Tibial nerve (tissue), 4 donors: ENCODE data around the gene SCEL.

Experiments used
- EP300 ChIP-seq, 2 donors: sonication (generic); formaldehyde crosslinking; IDR thresholded peaks; one replicate each; pipeline ENCODE4 v1.6.1; 2017; ENCODE audit warnings: antibody characterized with exemption in 2 of 2, mild to moderate bottlenecking in 1 of 2
- TF ChIP-seq, protein P1 (sequence below), 5 experiments: fragments of 200-600 bp in 3 of 5; fragments of 450-650 bp in 2 of 5; sonication (generic) in 3 of 5; IDR thresholded peaks; one replicate each; pipeline ENCODE4 v1.5.1; 2016 to 2019; ENCODE audit warnings: antibody characterized with exemption in 5 of 5, mild to moderate bottlenecking in 3 of 5, moderate library complexity in 2 of 5

DNA sequence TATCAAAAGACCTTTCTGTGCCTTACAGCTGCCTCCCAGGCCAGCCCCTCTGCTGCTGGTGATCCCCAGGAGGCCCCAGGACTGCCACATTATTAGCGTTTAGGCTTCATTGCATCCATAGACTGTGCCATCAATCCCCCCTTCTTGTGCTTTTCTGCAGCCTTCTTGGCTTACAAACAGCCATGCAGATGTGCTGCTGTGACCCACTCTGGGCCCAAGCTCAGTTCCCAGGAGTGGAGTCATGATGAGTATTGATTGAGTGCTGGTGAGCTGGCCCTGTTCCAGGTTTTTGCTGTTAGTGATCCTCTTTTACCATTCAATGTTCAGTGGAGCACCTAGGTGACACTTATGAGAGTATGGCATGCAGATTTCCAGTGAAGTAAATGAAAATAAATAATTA is 102.1 kb downstream of the SCEL start:
- TF ChIP-seq, protein P1, sequence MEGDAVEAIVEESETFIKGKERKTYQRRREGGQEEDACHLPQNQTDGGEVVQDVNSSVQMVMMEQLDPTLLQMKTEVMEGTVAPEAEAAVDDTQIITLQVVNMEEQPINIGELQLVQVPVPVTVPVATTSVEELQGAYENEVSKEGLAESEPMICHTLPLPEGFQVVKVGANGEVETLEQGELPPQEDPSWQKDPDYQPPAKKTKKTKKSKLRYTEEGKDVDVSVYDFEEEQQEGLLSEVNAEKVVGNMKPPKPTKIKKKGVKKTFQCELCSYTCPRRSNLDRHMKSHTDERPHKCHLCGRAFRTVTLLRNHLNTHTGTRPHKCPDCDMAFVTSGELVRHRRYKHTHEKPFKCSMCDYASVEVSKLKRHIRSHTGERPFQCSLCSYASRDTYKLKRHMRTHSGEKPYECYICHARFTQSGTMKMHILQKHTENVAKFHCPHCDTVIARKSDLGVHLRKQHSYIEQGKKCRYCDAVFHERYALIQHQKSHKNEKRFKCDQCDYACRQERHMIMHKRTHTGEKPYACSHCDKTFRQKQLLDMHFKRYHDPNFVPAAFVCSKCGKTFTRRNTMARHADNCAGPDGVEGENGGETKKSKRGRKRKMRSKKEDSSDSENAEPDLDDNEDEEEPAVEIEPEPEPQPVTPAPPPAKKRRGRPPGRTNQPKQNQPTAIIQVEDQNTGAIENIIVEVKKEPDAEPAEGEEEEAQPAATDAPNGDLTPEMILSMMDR (IDR thresholded peaks at IDR 0.05) = no peak
- no peak for TF ChIP-seq EP300 (IDR thresholded peaks at IDR 0.05)
